Breast epithelium (tissue), 4 donors: ENCODE results near the gene VENTX. TPM values are rescaled to one million over a fixed set of nuclear protein-coding genes. Genes with fewer than 3 reads are reported as not detected.
A peak's percentile ranks its signal among the peaks of the same experiment; 100 is the strongest.

Source experiments
- DNase-seq, 2 donors: peaks; one replicate each; pipeline ENCODE4 v3.0.0-alpha.2; 2019; ENCODE audit warnings: low spot score in 2 of 2
- H3K27ac ChIP-seq, 2 donors: fragments of 200-600 bp; sonication (generic) in 1 of 2; one replicate each; pipeline ENCODE4 v1.5.1; 2016 to 2019; ENCODE audit warnings: mild to moderate bottlenecking in 1 of 2
- H3K27me3 ChIP-seq, 2 donors: fragments of 200-600 bp; sonication (generic) in 1 of 2; one replicate each; pipeline versions ENCODE4 v1.5.1 to v1.6.0; 2017 to 2019; ENCODE audit warnings: control low read depth in 1 of 2, mild to moderate bottlenecking in 1 of 2
- H3K36me3 ChIP-seq: fragments of 200-600 bp; one replicate; pipeline ENCODE4 v1.5.1; 2019
- H3K4me1 ChIP-seq, 2 donors: fragments of 200-600 bp; sonication (generic); one replicate each; pipeline ENCODE4 v1.5.1; 2016 to 2019; ENCODE audit warnings: control low read depth in 1 of 2
- H3K4me3 ChIP-seq, 3 donors: fragments of 200-600 bp; sonication (generic); 1 replicate in 2 of 3; 2 replicates in 1 of 3; pipeline ENCODE4 v1.5.1; 2016 to 2019; ENCODE audit warnings: mild to moderate bottlenecking in 3 of 3, moderate library complexity in 2 of 3
- H3K9me3 ChIP-seq, 2 donors: fragments of 200-600 bp; sonication (generic) in 1 of 2; one replicate each; pipeline ENCODE4 v1.5.1; 2016 to 2019; ENCODE audit warnings: control low read depth in 1 of 2
- CTCF ChIP-seq, 3 donors: fragments of 450-650 bp; IDR thresholded peaks; one replicate each; pipeline ENCODE4 v1.5.1; 2016 to 2017; ENCODE audit warnings: antibody characterized with exemption in 3 of 3, mild to moderate bottlenecking in 3 of 3, moderate library complexity in 3 of 3
- POLR2A ChIP-seq: fragments of 450-650 bp; IDR thresholded peaks from one replicate; pipeline ENCODE4 v1.6.1; 2016; ENCODE audit warnings: antibody characterized with exemption, mild to moderate bottlenecking, moderate library complexity
- POLR2AphosphoS5 ChIP-seq, 3 donors: sonication (generic); formaldehyde crosslinking; IDR thresholded peaks; one replicate each; pipeline ENCODE4 v1.6.1; 2017; ENCODE audit warnings: antibody characterized with exemption in 3 of 3
- intact Hi-C: fragments of 100-400 bp; cut with DNase I; formaldehyde crosslinking; loops from one replicate; pipeline ENCODE4 v1.15.1; 2023; ENCODE audit warnings: low total_unique reads
- total RNA-seq, 3 donors: library from RNA; depleted of rRNA; stranded (reverse); fragments of >200 nt; gene quantifications; one replicate each; pipeline ENCODE4 v1.1.0, GENCODE V29; 2016

VENTX gene
- total RNA-seq, 3 donors from 2014 or later = 0.33 to 4.6 (median 0.73) TPM

GRCh38 chr10:133276435-133277201, 39.0 kb downstream of the VENTX start, which contains the start of gene ADAM8:
TSS of gene ADAM8 (minus strand) at chr10:133276868. CDS start at chr10:133276817, 51 bp downstream.
- intact Hi-C loops = no loop called here
- TF ChIP-seq POLR2AphosphoS5 (IDR thresholded peaks at IDR 0.05) (no peak), CTCF (IDR thresholded peaks at IDR 0.05) (no peak), POLR2A (no peak)
- no peaks in the 10 kb centered on the region for H3K9me3 ChIP-seq
- no peaks in the 10 kb centered on the region for H3K36me3 ChIP-seq
- H3K4me1 ChIP-seq = peaks cover 0 to 9% of the 10 kb centered on the region in 2 donors
- H3K27me3 ChIP-seq = peaks cover 0 to 23% of the 10 kb centered on the region in 2 donors
- DNase-seq = no peak
- no peak within 1 kb of the TSS for H3K27ac ChIP-seq
- peak within 1 kb of the TSS; percentile 11 to 54 (median 26) for H3K4me3 ChIP-seq

- H3K36me3 ChIP-seq = no peaks in the 10 kb centered on the region
- intact Hi-C loops = no loop called here
These were observed 39.8 kb downstream of the VENTX start for GRCh38 chr10:133277277-133277992.

GRCh38 chr10:133277993-133278576, 40.4 kb downstream of the VENTX start:
- no peak for DNase-seq
- H3K9me3 ChIP-seq = no peaks in the 10 kb centered on the region
- intact Hi-C loops = no loop called here
- H3K27ac ChIP-seq = peak overlapping the region in 1 of 2 donors; percentile 77
- H3K4me3 ChIP-seq = no peak overlapping the region
- H3K4me1 ChIP-seq = peaks cover 0 to 9% of the 10 kb centered on the region in 2 donors
- peaks cover 4% of the 10 kb centered on the region for H3K36me3 ChIP-seq
- TF ChIP-seq CTCF (IDR thresholded peaks at IDR 0.05) (no peak), POLR2AphosphoS5 (IDR thresholded peaks at IDR 0.05) (no peak), POLR2A (no peak)
- H3K27me3 ChIP-seq = peaks cover 0 to 23% of the 10 kb centered on the region in 2 donors

More at GRCh38 chr10:133277277-133277992, 39.8 kb downstream of the VENTX start:
- Histone ChIP-seq H3K27ac (no peak overlapping the region), H3K27me3 (peaks cover 0 to 23% of the 10 kb centered on the region in 2 donors), H3K4me3 (no peak overlapping the region), H3K4me1 (peaks cover 0 to 9% of the 10 kb centered on the region in 2 donors), H3K9me3 (no peaks in the 10 kb centered on the region)
- no peak for TF ChIP-seq CTCF (IDR thresholded peaks at IDR 0.05)
- no peak for TF ChIP-seq POLR2A
- DNase-seq = no peak

GRCh38 chr10:133278577-133279265, 41.1 kb downstream of the VENTX start:
- peaks cover 5% of the 10 kb centered on the region for H3K36me3 ChIP-seq
- peaks cover 0 to 23% of the 10 kb centered on the region in 2 donors for H3K27me3 ChIP-seq
- TF ChIP-seq POLR2A = no peak
- TF ChIP-seq POLR2AphosphoS5 (IDR thresholded peaks at IDR 0.05) = no peak
- no peak for TF ChIP-seq CTCF (IDR thresholded peaks at IDR 0.05)
- H3K9me3 ChIP-seq = no peaks in the 10 kb centered on the region
- H3K4me1 ChIP-seq = peaks cover 0 to 9% of the 10 kb centered on the region in 2 donors
- intact Hi-C loops = no loop called here
- peak in 1 of 2 donors; percentile 54 for DNase-seq
- peak overlapping the region in 1 of 3 donors; percentile 12 for H3K4me3 ChIP-seq
- H3K27ac ChIP-seq = peak overlapping the region; percentile 61 to 77
